ENCODE data around the gene TCERG1.

The TCERG1 gene

GRCh38 chr5:146450002-146450401 lies 2.9 kb downstream of the TCERG1 start:
- no peak for FAIRE-seq
- DNase-seq (ENCODE audit: insufficient read length, low spot score): no peak
- TF ChIP-seq POLR2AphosphoS5 (IDR thresholded peaks at IDR 0.05; ENCODE audit: low read depth, low read length) (no peak), PAX5 (IDR thresholded peaks at IDR 0.05; ENCODE audit: insufficient read depth, low read length, severe bottlenecking) (no peak), SPI1 (IDR thresholded peaks at IDR 0.05; ENCODE audit: low read depth, low read length) (no peak), POU2F2 (IDR thresholded peaks at IDR 0.05; ENCODE audit: low read depth, low read length) (no peak), POLR2A (IDR thresholded peaks at IDR 0.05; ENCODE audit: low read depth, low read length) (no peak), TAF1 (IDR thresholded peaks at IDR 0.05; ENCODE audit: low read depth, low read length) (no peak)

GRCh38 chr5:146451411-146451810 lies 4.3 kb downstream of the TCERG1 start:
- no peak for FAIRE-seq
- TF ChIP-seq PAX5 (IDR thresholded peaks at IDR 0.05; ENCODE audit: insufficient read depth, low read length, severe bottlenecking): no peak
- TF ChIP-seq TAF1 (IDR thresholded peaks at IDR 0.05; ENCODE audit: low read depth, low read length): no peak
- TF ChIP-seq POLR2A (IDR thresholded peaks at IDR 0.05; ENCODE audit: low read depth, low read length): no peak
- TF ChIP-seq POU2F2 (IDR thresholded peaks at IDR 0.05; ENCODE audit: low read depth, low read length): no peak
- no peak for TF ChIP-seq SPI1 (IDR thresholded peaks at IDR 0.05; ENCODE audit: low read depth, low read length)
- TF ChIP-seq POLR2AphosphoS5 (IDR thresholded peaks at IDR 0.05; ENCODE audit: low read depth, low read length): no peak
- DNase-seq (ENCODE audit: insufficient read length, low spot score): no peak

- no peak for TF ChIP-seq POLR2AphosphoS5 (IDR thresholded peaks at IDR 0.05; ENCODE audit: low read depth, low read length)
- TF ChIP-seq TAF1 (IDR thresholded peaks at IDR 0.05; ENCODE audit: low read depth, low read length): no peak
- no peak for TF ChIP-seq SPI1 (IDR thresholded peaks at IDR 0.05; ENCODE audit: low read depth, low read length)
- DNase-seq (ENCODE audit: insufficient read length, low spot score): no peak
- FAIRE-seq: no peak
These were observed 10.3 kb downstream of the TCERG1 start for GRCh38 chr5:146457431-146457830.

GRCh38 chr5:146458894-146459293 lies 11.8 kb downstream of the TCERG1 start:
- no peak for DNase-seq (ENCODE audit: insufficient read length, low spot score)
- FAIRE-seq: no peak
- TF ChIP-seq PAX5 (IDR thresholded peaks at IDR 0.05; ENCODE audit: insufficient read depth, low read length, severe bottlenecking) (no peak), POLR2AphosphoS5 (IDR thresholded peaks at IDR 0.05; ENCODE audit: low read depth, low read length) (no peak), POU2F2 (IDR thresholded peaks at IDR 0.05; ENCODE audit: low read depth, low read length) (no peak), TAF1 (IDR thresholded peaks at IDR 0.05; ENCODE audit: low read depth, low read length) (no peak), POLR2A (IDR thresholded peaks at IDR 0.05; ENCODE audit: low read depth, low read length) (no peak), SPI1 (IDR thresholded peaks at IDR 0.05; ENCODE audit: low read depth, low read length) (no peak)

GRCh38 chr5:146461319-146461718 lies 14.2 kb downstream of the TCERG1 start:
- FAIRE-seq (no peak), DNase-seq (ENCODE audit: insufficient read length, low spot score) (no peak)
- no peak for TF ChIP-seq POU2F2 (IDR thresholded peaks at IDR 0.05; ENCODE audit: low read depth, low read length)
- no peak for TF ChIP-seq POLR2A (IDR thresholded peaks at IDR 0.05; ENCODE audit: low read depth, low read length)
- no peak for TF ChIP-seq POLR2AphosphoS5 (IDR thresholded peaks at IDR 0.05; ENCODE audit: low read depth, low read length)
- no peak for TF ChIP-seq SPI1 (IDR thresholded peaks at IDR 0.05; ENCODE audit: low read depth, low read length)
- TF ChIP-seq PAX5 (IDR thresholded peaks at IDR 0.05; ENCODE audit: insufficient read depth, low read length, severe bottlenecking): no peak

- FAIRE-seq (no peak), DNase-seq (ENCODE audit: insufficient read length, low spot score) (no peak)
- TF ChIP-seq POLR2A (IDR thresholded peaks at IDR 0.05; ENCODE audit: low read depth, low read length) (no peak), SPI1 (IDR thresholded peaks at IDR 0.05; ENCODE audit: low read depth, low read length) (no peak), TAF1 (IDR thresholded peaks at IDR 0.05; ENCODE audit: low read depth, low read length) (no peak), POLR2AphosphoS5 (IDR thresholded peaks at IDR 0.05; ENCODE audit: low read depth, low read length) (no peak), POU2F2 (IDR thresholded peaks at IDR 0.05; ENCODE audit: low read depth, low read length) (no peak), PAX5 (IDR thresholded peaks at IDR 0.05; ENCODE audit: insufficient read depth, low read length, severe bottlenecking) (no peak)
These were observed 16.3 kb downstream of the TCERG1 start for GRCh38 chr5:146463446-146463845.

GRCh38 chr5:146466521-146467349 lies 19.6 kb downstream of the TCERG1 start:
- DNase-seq (ENCODE audit: insufficient read length, low spot score) (no peak), FAIRE-seq (no peak)

GRCh38 chr5:146467760-146468159 lies 20.6 kb downstream of the TCERG1 start:
- FAIRE-seq (peak; percentile 5), DNase-seq (ENCODE audit: insufficient read length, low spot score) (no peak)
- TF ChIP-seq POLR2A (IDR thresholded peaks at IDR 0.05; ENCODE audit: low read depth, low read length): no peak
- no peak for TF ChIP-seq PAX5 (IDR thresholded peaks at IDR 0.05; ENCODE audit: insufficient read depth, low read length, severe bottlenecking)
- no peak for TF ChIP-seq POU2F2 (IDR thresholded peaks at IDR 0.05; ENCODE audit: low read depth, low read length)
- no peak for TF ChIP-seq POLR2AphosphoS5 (IDR thresholded peaks at IDR 0.05; ENCODE audit: low read depth, low read length)
- TF ChIP-seq SPI1 (IDR thresholded peaks at IDR 0.05; ENCODE audit: low read depth, low read length): no peak
- no peak for TF ChIP-seq TAF1 (IDR thresholded peaks at IDR 0.05; ENCODE audit: low read depth, low read length)

More at GRCh38 chr5:146466521-146467349, 19.6 kb downstream of the TCERG1 start:
- no peak for TF ChIP-seq TAF1 (IDR thresholded peaks at IDR 0.05; ENCODE audit: low read depth, low read length)
- TF ChIP-seq POU2F2 (IDR thresholded peaks at IDR 0.05; ENCODE audit: low read depth, low read length): no peak
- no peak for TF ChIP-seq SPI1 (IDR thresholded peaks at IDR 0.05; ENCODE audit: low read depth, low read length)
- TF ChIP-seq PAX5 (IDR thresholded peaks at IDR 0.05; ENCODE audit: insufficient read depth, low read length, severe bottlenecking): no peak
- no peak for TF ChIP-seq POLR2AphosphoS5 (IDR thresholded peaks at IDR 0.05; ENCODE audit: low read depth, low read length)

GRCh38 chr5:146474065-146474464 lies 26.9 kb downstream of the TCERG1 start:
- FAIRE-seq (peak; percentile 16), DNase-seq (ENCODE audit: insufficient read length, low spot score) (no peak)
- TF ChIP-seq POU2F2 (IDR thresholded peaks at IDR 0.05; ENCODE audit: low read depth, low read length) (no peak), SPI1 (IDR thresholded peaks at IDR 0.05; ENCODE audit: low read depth, low read length) (peak; percentile 54; the same call in 1 of the 2 replicates), TAF1 (IDR thresholded peaks at IDR 0.05; ENCODE audit: low read depth, low read length) (no peak)
